NOMO-1 (cell line): ENCODE results near the gene SLC38A7.
"Not testable (repeated sequence)": the region's sequence is repeated elsewhere in the genome, so short reads cannot be mapped to it uniquely, and the experiment has no call there.

Experiments
- DNase-seq, 2 experiments: peaks; one replicate each; lab custom pipeline; 2025; ENCODE audit not compliant: unreplicated experiment in 2 of 2; lab: John Stamatoyannopoulos, UW

Gene SLC38A7

GRCh38 chr16:58678716-58679115 is 5.9 kb downstream of the SLC38A7 start:
- peak in 1 of 2 experiments; percentile 6 for DNase-seq

- DNase-seq = no peak
Observed at GRCh38 chr16:58678269-58678668, 6.3 kb downstream of the SLC38A7 start.

GRCh38 chr16:58670946-58671583 is 13.5 kb downstream of the SLC38A7 start:
- DNase-seq = no peak

GRCh38 chr16:58670177-58670576 is 14.4 kb downstream of the SLC38A7 start:
- no peak for DNase-seq

GRCh38 chr16:58665200-58665599 is 19.4 kb downstream of the SLC38A7 start:
- DNase-seq = no peak

- peak; percentile 52 to 76 for DNase-seq
Observed at GRCh38 chr16:58661199-58661830, 23.3 kb downstream of the SLC38A7 start.

- DNase-seq = not testable (repeated sequence)
Observed at GRCh38 chr16:58659911-58660310, 24.7 kb downstream of the SLC38A7 start.

GRCh38 chr16:58658796-58659211 is 25.8 kb downstream of the SLC38A7 start:
- DNase-seq = peak; percentile 12 to 26

GRCh38 chr16:58656899-58657298 is 27.7 kb downstream of the SLC38A7 start:
- no peak for DNase-seq

- no peak for DNase-seq
Observed at GRCh38 chr16:58655215-58655596, 29.4 kb downstream of the SLC38A7 start.

GRCh38 chr16:58654560-58655214 is 29.9 kb downstream of the SLC38A7 start:
- DNase-seq = no peak

- no peak for DNase-seq
Observed at GRCh38 chr16:58652741-58653140, 31.8 kb downstream of the SLC38A7 start.

- no peak for DNase-seq
Observed at GRCh38 chr16:58651965-58652348, 32.6 kb downstream of the SLC38A7 start.

- DNase-seq = no peak
Observed at GRCh38 chr16:58649707-58650106, 34.9 kb downstream of the SLC38A7 start.

GRCh38 chr16:58647107-58647506 is 37.5 kb downstream of the SLC38A7 start:
- no peak for DNase-seq

- DNase-seq = no peak
Observed at GRCh38 chr16:58644765-58645487, 39.6 kb downstream of the SLC38A7 start.

GRCh38 chr16:58644108-58644507 is 40.5 kb downstream of the SLC38A7 start:
- no peak for DNase-seq

GRCh38 chr16:58640949-58641348 is 43.6 kb downstream of the SLC38A7 start:
- no peak for DNase-seq

- no peak for DNase-seq
Observed at GRCh38 chr16:58639836-58640235, 44.7 kb downstream of the SLC38A7 start.

- no peak for DNase-seq
Observed at GRCh38 chr16:58639230-58639629, 45.3 kb downstream of the SLC38A7 start.
